SK-N-SH (cell line): ENCODE results near the gene ATP2B2.

Experiments used
- GABPA ChIP-seq: IDR thresholded peaks from 2 replicates; pipeline ENCODE4 v1.4.0; 2012; ENCODE audit warnings: low read depth, mild to moderate bottlenecking
- POLR2AphosphoS5 ChIP-seq: IDR thresholded peaks from 2 replicates; pipeline ENCODE4 v1.6.1; 2012; ENCODE audit warnings: low read depth, low read length
- RCOR1 ChIP-seq: fragments of 150-350 bp; IDR thresholded peaks from 2 replicates; pipeline ENCODE4 v1.6.1; 2017; ENCODE audit warnings: antibody characterized with exemption, low read length
- SIN3A ChIP-seq: IDR thresholded peaks from 2 replicates; pipeline ENCODE4 v1.6.1; 2012; ENCODE audit warnings: low read depth, mild to moderate bottlenecking, low read length, moderate library complexity, borderline replicate concordance
- TEAD4 ChIP-seq: IDR thresholded peaks from 2 replicates; pipeline ENCODE4 v1.4.0; 2012; ENCODE audit warnings: mild to moderate bottlenecking, borderline replicate concordance; ENCODE audit not compliant: insufficient read depth
- TF ChIP-seq, protein P1 (sequence below): fragments of 200-600 bp; sonication (generic); IDR thresholded peaks from 2 replicates; pipeline ENCODE4 v1.6.1; 2017; ENCODE audit warnings: antibody characterized with exemption, mild to moderate bottlenecking, moderate library complexity

DNA sequence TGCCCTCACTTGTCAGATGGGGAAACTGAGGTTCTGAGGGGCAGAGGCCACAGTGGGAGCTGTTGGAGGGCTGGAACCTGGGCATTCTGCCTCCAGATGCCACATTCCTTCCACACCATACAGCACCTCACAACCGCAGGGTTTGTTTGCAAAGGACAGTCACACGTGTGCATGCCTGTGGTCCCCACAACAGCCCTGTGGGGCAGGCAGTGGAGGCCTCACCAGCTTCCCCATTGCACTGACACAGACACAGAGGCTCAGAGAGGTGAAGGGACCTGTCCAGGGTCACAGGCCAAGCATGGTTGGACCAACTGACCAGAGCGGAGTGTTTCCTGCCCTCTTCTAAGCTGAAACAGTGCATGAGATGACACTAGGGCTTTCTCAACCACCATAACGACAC, 109.3 kb downstream of the ATP2B2 start:
- no peak for TF ChIP-seq POLR2AphosphoS5
- TF ChIP-seq TEAD4, result no peak
- TF ChIP-seq, protein P1, sequence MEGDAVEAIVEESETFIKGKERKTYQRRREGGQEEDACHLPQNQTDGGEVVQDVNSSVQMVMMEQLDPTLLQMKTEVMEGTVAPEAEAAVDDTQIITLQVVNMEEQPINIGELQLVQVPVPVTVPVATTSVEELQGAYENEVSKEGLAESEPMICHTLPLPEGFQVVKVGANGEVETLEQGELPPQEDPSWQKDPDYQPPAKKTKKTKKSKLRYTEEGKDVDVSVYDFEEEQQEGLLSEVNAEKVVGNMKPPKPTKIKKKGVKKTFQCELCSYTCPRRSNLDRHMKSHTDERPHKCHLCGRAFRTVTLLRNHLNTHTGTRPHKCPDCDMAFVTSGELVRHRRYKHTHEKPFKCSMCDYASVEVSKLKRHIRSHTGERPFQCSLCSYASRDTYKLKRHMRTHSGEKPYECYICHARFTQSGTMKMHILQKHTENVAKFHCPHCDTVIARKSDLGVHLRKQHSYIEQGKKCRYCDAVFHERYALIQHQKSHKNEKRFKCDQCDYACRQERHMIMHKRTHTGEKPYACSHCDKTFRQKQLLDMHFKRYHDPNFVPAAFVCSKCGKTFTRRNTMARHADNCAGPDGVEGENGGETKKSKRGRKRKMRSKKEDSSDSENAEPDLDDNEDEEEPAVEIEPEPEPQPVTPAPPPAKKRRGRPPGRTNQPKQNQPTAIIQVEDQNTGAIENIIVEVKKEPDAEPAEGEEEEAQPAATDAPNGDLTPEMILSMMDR, result no peak
- TF ChIP-seq SIN3A, result no peak
- no peak for TF ChIP-seq GABPA
- TF ChIP-seq RCOR1, result no peak
